NCI-H1105 (cell line): ENCODE measurements around the gene SLC24A3.

Experiments
- DNase-seq: peaks from one replicate; lab custom pipeline; 2025; lab: John Stamatoyannopoulos, UW

Gene SLC24A3

GRCh38 chr20:19341348-19342053 lies 129.1 kb downstream of the SLC24A3 start:
- DNase-seq, result no peak

DNA sequence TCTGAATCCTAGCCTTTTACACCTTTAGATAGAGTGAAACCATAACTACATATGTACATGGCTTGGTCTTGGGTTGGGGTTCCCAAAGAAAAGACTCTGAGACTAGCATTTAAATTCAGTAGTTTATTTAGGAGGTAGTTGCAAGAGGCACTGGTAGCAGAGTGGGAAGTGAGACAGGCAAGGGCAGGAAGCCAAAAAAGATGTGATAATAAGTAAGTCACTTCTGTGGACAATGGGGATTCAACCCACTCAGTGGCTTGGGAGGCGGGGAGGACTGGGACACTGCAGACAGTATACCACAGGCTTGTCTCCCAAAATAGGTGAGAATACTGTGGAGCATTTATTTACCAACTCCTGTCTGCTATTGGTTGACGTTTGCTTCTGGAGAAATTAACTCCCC lies 131.9 kb downstream of the SLC24A3 start:
- no peak for DNase-seq

GRCh38 chr20:19347943-19348456 lies 135.6 kb downstream of the SLC24A3 start:
- DNase-seq, result no peak

DNA sequence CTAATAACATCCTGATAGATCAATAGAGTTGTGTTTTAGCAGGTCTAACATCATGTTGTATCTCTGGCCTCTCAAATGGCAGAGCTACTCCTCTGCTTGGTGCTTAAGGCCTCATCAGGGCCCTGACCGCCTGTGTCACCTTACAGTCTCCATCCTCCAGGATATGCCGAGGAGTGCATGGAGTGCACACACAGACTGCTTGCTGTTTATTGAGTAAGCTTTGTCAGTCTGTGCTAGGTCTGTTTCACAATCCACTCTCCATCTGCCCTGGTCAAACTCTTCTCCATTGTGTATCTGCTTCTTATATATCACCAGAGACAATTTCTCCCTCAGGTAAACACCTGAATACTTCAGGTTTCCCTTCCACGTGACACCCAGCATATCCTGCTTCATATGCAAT lies 136.1 kb downstream of the SLC24A3 start:
- no peak for DNase-seq

- DNase-seq, result no peak
Observed at GRCh38 chr20:19349879-19350278, 137.4 kb downstream of the SLC24A3 start.

DNA sequence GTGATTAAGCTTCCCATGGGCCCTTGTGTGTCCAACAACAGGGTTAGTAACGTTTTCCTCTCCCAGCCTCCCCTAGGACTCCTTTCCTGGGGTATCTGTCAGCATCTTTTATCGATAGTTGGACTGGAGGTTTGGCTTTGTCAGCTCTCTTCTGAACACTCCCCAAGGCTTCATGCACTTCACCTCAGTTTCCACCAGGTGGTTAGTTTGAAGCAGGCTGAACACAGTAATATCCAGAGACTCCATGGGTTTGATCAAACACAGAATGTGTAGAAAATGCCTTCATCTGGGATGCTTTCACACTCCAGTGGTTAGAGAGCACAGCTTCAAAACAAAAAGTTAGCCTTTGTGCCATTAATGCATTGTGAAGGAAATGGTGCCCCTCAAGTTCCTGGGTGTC lies 139.1 kb downstream of the SLC24A3 start:
- no peak for DNase-seq

DNA sequence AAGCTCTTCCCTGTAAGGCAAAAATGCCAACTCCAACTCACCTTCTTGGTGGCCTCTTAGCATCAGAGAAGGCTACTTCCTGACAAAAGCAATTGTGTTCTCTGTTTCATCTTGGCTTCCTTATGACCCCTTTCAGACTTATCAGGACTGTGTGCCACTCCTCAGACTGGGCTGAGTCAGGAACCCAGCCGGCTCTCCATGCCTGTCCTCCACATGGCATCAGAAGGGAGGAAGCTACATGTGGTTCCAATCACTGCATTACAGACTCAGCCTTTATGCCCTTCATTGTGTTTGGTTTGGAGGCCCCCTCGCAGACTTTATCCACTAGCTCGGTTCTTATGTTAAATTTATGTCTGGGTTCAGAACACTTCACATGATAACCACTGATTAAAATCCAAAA lies 142.5 kb downstream of the SLC24A3 start:
- DNase-seq, result no peak

DNA sequence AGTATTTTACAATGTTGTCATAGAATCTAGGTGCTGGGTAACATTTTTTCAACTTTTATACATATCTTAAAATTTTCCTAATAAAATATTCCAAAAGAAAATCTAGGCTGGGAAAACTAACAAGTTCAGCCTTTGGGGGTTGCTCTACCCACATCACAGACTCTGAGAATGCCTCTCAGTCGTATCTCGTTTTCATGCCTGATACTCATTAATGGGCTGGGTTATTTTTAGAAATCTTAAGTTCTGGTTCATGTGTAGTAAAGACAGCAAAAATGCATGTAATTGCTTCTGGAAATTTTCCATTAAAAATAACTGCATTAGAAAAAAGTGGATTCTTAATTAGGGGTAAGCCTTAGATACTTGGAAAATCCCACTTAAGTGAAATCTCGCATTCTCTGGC lies 149.3 kb downstream of the SLC24A3 start:
- no peak for DNase-seq

DNA sequence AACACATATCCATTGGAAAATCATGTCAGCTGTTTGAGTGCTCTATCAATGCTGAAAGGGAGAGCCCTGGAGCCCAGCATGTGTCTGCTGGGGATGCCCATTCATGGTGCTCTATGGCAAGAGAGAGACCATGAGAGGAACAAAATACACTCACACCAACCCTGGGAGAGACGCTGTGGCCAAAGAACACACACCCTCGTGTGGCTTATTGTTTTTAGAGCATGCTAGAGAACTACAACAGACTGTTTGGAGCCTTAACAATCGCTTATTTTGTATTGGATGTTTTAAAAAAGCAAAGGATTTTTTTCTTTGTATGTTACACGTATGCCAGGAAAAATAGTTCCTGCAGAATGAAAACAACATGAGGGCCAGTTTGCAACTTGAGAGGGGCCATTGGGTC lies 151.0 kb downstream of the SLC24A3 start:
- no peak for DNase-seq

DNA sequence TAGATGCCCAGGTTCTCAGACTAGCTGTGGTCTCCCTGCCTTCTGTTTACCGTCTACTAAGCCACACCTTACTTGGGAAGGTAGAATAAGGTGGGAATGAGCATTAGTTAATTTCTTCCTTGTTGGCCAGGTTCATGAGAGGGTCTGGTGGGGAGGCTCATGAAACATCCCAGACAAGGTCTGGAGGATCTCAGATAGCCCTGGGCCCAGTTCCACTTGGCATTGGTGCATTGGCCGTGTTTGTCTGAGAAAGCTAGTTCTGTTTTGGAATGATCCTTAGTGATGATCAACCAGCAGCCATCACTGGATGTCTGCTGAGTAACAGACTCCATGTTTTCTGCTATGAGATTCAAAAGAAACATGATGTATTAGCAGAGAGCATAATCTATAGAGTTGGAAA lies 155.1 kb downstream of the SLC24A3 start:
- DNase-seq, result no peak

DNA sequence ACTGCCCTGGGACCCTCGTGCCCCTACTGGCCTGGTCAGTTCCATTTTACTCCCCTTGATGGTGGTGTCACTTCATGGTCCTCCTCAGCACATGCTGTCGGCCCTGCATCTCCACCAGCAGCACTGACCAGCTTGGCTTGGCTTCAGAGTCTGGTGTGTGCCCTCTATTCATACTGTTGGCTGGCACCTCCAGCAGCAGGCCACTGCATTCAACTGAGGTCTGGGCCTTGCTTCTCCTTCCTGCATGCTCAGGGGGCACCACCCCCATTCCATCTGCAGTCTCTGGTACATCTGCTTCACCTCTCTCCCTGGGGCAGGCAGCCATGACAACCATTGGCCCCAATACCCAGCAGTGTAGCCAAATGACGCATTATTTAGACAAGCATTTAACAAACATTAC lies 155.9 kb downstream of the SLC24A3 start:
- no peak for DNase-seq

- peak; percentile 27 for DNase-seq
Observed at GRCh38 chr20:19370076-19371075, 157.9 kb downstream of the SLC24A3 start.

- no peak for DNase-seq
Observed at GRCh38 chr20:19371112-19371511, 158.7 kb downstream of the SLC24A3 start.

GRCh38 chr20:19374216-19374615 lies 161.8 kb downstream of the SLC24A3 start:
- DNase-seq, result no peak

- DNase-seq, result no peak
Observed at GRCh38 chr20:19375395-19375794, 163.0 kb downstream of the SLC24A3 start.

DNA sequence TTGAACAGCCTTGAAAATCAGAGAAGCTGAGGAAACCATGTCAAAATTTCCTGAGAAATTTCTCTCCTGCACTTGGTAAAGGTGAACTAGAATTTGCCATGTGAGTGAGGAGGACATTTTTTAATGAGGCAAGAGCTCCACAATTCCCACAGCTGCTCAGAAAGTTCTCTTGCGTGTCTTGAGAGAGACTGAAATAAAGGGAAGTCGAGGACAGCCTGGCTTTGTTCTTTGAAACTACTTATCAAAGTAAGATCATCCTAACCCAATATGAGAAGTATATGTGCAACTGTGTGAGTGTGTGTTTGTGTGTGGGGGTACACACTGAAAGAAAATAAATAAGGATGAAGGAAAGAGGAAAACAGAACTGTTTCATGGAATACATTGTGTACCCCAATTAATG lies 163.4 kb downstream of the SLC24A3 start:
- no peak for DNase-seq

DNA sequence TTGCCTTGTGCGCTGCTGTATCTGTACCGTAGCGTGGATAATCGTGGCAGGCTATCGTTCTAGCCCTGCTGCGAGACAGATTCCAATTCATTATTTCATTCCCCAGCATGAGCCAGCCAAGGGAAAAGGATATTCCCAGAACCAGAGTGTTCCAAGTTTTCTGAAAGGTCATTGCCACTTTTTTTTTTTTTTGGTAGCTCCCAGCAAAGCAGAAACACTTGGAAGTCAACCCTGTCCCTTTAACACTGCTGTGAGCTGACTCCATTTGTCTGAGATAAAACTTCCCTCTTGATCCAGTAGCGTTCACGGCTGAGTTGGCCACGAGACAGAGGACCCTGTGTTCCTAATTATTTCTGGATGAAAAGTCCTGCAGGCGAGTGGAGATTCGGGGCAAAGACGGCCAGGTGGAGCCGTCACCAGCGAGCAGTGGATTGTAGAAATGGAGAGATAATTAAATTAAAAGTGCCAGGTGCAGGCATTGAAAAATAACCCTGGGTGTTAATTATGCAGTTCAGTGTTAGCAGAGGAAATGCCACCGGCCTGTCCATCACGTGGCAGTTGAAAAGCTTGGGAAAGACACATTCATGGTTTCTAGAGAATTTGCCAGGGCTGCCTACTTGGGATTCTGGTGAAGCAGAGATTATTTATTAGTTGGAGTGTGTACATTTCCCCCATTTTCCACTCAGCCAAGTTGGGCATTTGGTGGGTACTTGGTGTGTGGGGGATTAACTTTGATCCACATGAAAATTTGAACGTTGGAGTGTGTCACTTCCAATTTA lies 164.2 kb downstream of the SLC24A3 start:
- DNase-seq, result peak; percentile 61

DNA sequence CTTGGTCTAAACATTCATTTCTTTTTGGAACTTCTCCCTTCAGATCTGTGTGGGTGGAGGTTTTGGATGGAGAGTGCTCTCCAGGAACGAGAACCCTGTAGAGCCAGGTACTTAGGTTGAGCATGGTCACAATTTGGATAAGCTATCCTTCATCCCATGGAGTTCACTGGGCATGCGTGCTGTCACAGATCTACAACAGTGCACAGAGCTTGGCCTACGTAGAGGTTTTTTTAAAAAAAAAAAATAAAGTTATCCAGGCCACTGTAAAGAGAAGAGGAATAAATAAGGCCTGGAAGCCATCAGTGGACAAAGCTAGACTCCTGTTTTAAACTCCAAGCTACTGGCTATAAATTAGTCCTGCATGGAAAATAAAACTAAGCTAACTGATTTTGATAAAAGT lies 165.6 kb downstream of the SLC24A3 start:
- DNase-seq, result no peak

GRCh38 chr20:19380211-19380610 lies 167.8 kb downstream of the SLC24A3 start:
- no peak for DNase-seq

DNA sequence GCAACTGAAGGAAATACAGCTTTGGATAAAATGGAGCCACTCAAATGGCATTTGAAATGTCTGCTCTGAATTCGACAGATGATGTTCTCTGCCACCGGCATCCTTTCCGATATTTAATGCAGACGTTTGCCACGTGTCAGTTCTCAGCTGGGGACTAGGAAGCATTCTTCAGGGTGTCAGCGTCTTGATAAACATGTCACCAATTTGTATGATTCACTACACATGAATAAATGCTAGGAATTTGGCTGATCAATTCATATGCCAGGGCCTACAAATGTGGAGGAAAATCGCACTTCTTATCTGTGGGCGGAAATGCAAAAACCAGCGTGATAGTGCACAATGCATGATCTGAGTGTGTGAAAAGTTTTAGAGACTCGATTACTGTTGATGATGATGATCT lies 169.5 kb downstream of the SLC24A3 start:
- no peak for DNase-seq

- peak; percentile 13 for DNase-seq
Observed at GRCh38 chr20:19382386-19383340, 170.2 kb downstream of the SLC24A3 start.
